Endothelial cell of umbilical vein (primary cell): Measurements from ENCODE around the gene ZDHHC20. TPM values are rescaled to one million over a fixed set of nuclear protein-coding genes. Genes with fewer than 3 reads are reported as not detected.
A peak's percentile ranks its signal among the peaks of the same experiment; 100 is the strongest.

Experiments
- BruUV-seq: library from RNA; stranded (reverse); fragments of 400-500 nt; replicated peaks from 2 replicates; lab custom pipeline; 2021; lab: Mats Ljungman, UMichigan
- CTCF ChIA-PET: fragments of 300-600, 350-600 bp; sonication (Branson Sonifier 250); formaldehyde crosslinking; loops from one replicate; lab custom pipeline; 2021; ENCODE audit warnings: antibody characterized with exemption, inconsistent platforms; lab: Charles Lee
- POLR2A ChIA-PET: fragments of 300-600, 350-600 bp; sonication (Branson Sonifier 250); formaldehyde crosslinking; loops from one replicate; lab custom pipeline; 2021; ENCODE audit warnings: antibody characterized with exemption, inconsistent platforms; lab: Charles Lee
- DNase-seq: peaks from one replicate; pipeline ENCODE4 v3.0.0-alpha.2; 2011; ENCODE audit warnings: low read depth, low spot score
- FAIRE-seq: peaks from 2 replicates; lab custom pipeline; 2011; peaks lifted over from hg19 to GRCh38; lab: Jason Lieb, UNC
- H2AFZ ChIP-seq: 2 replicates; pipeline ENCODE4 v1.6.0; 2012; ENCODE audit warnings: low read depth, low read length, control low read depth, inconsistent platforms
- H3K27ac ChIP-seq: 2 replicates; pipeline ENCODE4 v1.5.1; 2011; ENCODE audit warnings: low read depth, mild to moderate bottlenecking, control low read depth, low read length, moderate library complexity; ENCODE audit not compliant: insufficient read depth
- H3K27me3 ChIP-seq, 2 experiments: 2 replicates each; pipeline versions ENCODE4 v1.6.0 to v1.6.1; 2011; ENCODE audit warnings: low read length in 2 of 2, mixed read lengths in 1 of 2; ENCODE audit not compliant: control insufficient read depth in 2 of 2, insufficient read depth in 2 of 2
- H3K36me3 ChIP-seq, 2 experiments: 2 replicates in 1 of 2; 3 replicates in 1 of 2; pipeline ENCODE4 v1.5.1; 2011; ENCODE audit warnings: low read length in 2 of 2, mild to moderate bottlenecking in 1 of 2, moderate library complexity in 1 of 2; ENCODE audit not compliant: control insufficient read depth in 2 of 2, insufficient read depth in 2 of 2; ENCODE audit errors: extremely low read depth in 1 of 2
- H3K4me1 ChIP-seq: 3 replicates; pipeline ENCODE4 v1.5.1; 2011; ENCODE audit warnings: mild to moderate bottlenecking, low read length; ENCODE audit not compliant: control insufficient read depth, insufficient read depth; ENCODE audit errors: extremely low read depth
- H3K4me2 ChIP-seq: 2 replicates; pipeline ENCODE4 v1.6.1; 2011; ENCODE audit warnings: low read length, control low read depth, mixed read lengths; ENCODE audit not compliant: insufficient read depth
- H3K4me3 ChIP-seq, 3 experiments: fragments of 200-600 bp in 1 of 3; sonication (generic), shearing (Covaris generic) in 1 of 3; replicated peaks in 1 of 3; 2 replicates each; pipeline ENCODE4 v1.5.1; 2011 to 2016; ENCODE audit warnings: control low read depth in 3 of 3, low read length in 3 of 3, mild to moderate bottlenecking in 2 of 3, inconsistent platforms in 1 of 3, low read depth in 1 of 3, moderate library complexity in 1 of 3; ENCODE audit not compliant: insufficient read depth in 1 of 3
- H3K79me2 ChIP-seq: 2 replicates; pipeline ENCODE4 v1.6.0; 2012; ENCODE audit warnings: low read length, inconsistent platforms; ENCODE audit not compliant: control insufficient read depth, insufficient read depth
- H3K9ac ChIP-seq: replicated peaks from 2 replicates; pipeline ENCODE3; 2011; ENCODE audit warnings: low read length, control low read depth; ENCODE audit not compliant: insufficient read depth; ENCODE audit errors: extremely low read depth
- H3K9me1 ChIP-seq: replicated peaks from 3 replicates; pipeline ENCODE4 v1.6.0; 2011; ENCODE audit warnings: mild to moderate bottlenecking, low read length; ENCODE audit not compliant: control insufficient read depth, insufficient read depth; ENCODE audit errors: extremely low read depth
- H3K9me3 ChIP-seq: replicated peaks from 2 replicates; pipeline ENCODE4 v1.5.1; 2012; ENCODE audit warnings: low read length, inconsistent platforms; ENCODE audit not compliant: control insufficient read depth, insufficient read depth
- H4K20me1 ChIP-seq: replicated peaks from 2 replicates; pipeline ENCODE3; 2011; ENCODE audit warnings: mild to moderate bottlenecking, low read length; ENCODE audit not compliant: control insufficient read depth, insufficient read depth; ENCODE audit errors: extremely low read depth
- CTCF ChIP-seq, 2 donors: IDR thresholded peaks; 1 replicate in 1 of 2; 2 replicates in 1 of 2; pipeline ENCODE4 v1.5.1; 2011; ENCODE audit warnings: low read length in 2 of 2, mild to moderate bottlenecking in 2 of 2, moderate library complexity in 2 of 2, control low read depth in 1 of 2, inconsistent platforms in 1 of 2, low read depth in 1 of 2; ENCODE audit not compliant: insufficient read depth in 1 of 2; ENCODE audit errors: extremely low read depth in 1 of 2
- EZH2 ChIP-seq: IDR thresholded peaks from 2 replicates; pipeline ENCODE4 v1.6.1; 2012; ENCODE audit warnings: borderline replicate concordance, low read depth, mild to moderate bottlenecking, moderate library complexity, low read length, inconsistent platforms; ENCODE audit not compliant: severe bottlenecking
- FOS ChIP-seq: IDR thresholded peaks from 2 replicates; pipeline ENCODE4 v1.6.1; 2011; ENCODE audit warnings: mild to moderate bottlenecking, low read length, moderate library complexity, borderline replicate concordance; ENCODE audit not compliant: insufficient read depth
- GATA2 ChIP-seq: IDR thresholded peaks from 2 replicates; pipeline ENCODE4 v1.7.0; 2011; ENCODE audit warnings: low read depth, mild to moderate bottlenecking, moderate library complexity, mixed read lengths, low read length; ENCODE audit not compliant: insufficient read length, insufficient read depth
- JUN ChIP-seq: IDR thresholded peaks from 2 replicates; pipeline ENCODE4 v1.6.1; 2011; ENCODE audit warnings: borderline replicate concordance, low read depth; ENCODE audit not compliant: insufficient read length, insufficient read depth
- MAX ChIP-seq: IDR thresholded peaks from 2 replicates; pipeline ENCODE4 v1.6.1; 2011; ENCODE audit not compliant: insufficient read depth, insufficient read length
- MYC ChIP-seq: IDR thresholded peaks from one replicate; pipeline ENCODE4 v1.6.1; 2011; ENCODE audit warnings: mild to moderate bottlenecking, low read depth, low read length
- POLR2A ChIP-seq: IDR thresholded peaks from 2 replicates; pipeline ENCODE4 v1.6.1; 2012; ENCODE audit warnings: low read depth, mild to moderate bottlenecking, control low read depth, low read length
- POLR2AphosphoS5 ChIP-seq: IDR thresholded peaks from 2 replicates; pipeline ENCODE4 v1.6.1; 2012; ENCODE audit warnings: low read depth, mild to moderate bottlenecking, control low read depth, low read length, moderate library complexity; ENCODE audit not compliant: insufficient read depth
- dilution Hi-C: fragments of 300-500 bp; cut with MboI; formaldehyde crosslinking; loops from one replicate; pipeline ENCODE4 v1.15.0; 2019; ENCODE audit warnings: low sequenced_read_pairs; ENCODE audit not compliant: extremely low pct_ligation_motif_present
- intact Hi-C: fragments of 100-400 bp; cut with micrococcal nuclease; formaldehyde crosslinking; loops from one replicate; pipeline ENCODE4 v1.10.0; 2022
- polyA plus RNA-seq, 4 experiments: library from polyadenylated mRNA; depleted of rRNA in 3 of 4; stranded (reverse) in 3 of 4; unstranded in 1 of 4; fragments of >200 nt; gene quantifications; 2 replicates each; pipeline versions ENCODE4 v1.2.1 to v1.2.3, GENCODE V29; 2011 to 2012; ENCODE audit warnings: missing spikeins in 1 of 4
- total RNA-seq: library from RNA; stranded (reverse); gene quantifications from 2 replicates; pipeline ENCODE4 v1.2.3, GENCODE V29; 2021

The ZDHHC20 gene
- total and polyA plus RNA-seq, 2 donors (not counting 3 experiments of a cell fraction or from before 2014, with no cell fraction given): 22.1 to 59.4 TPM

GRCh38 chr13:21333186-21333585 is 125.9 kb downstream of the ZDHHC20 start:
- H3K4me2 ChIP-seq: no peak overlapping the region
- no peak overlapping the region for H3K4me3 ChIP-seq
- H3K9me3 ChIP-seq: no peaks in the 10 kb centered on the region
- no peak overlapping the region for H2AFZ ChIP-seq
- no peaks in the 10 kb centered on the region for H3K79me2 ChIP-seq
- H3K9ac ChIP-seq: no peak overlapping the region
- H3K4me1 ChIP-seq: no peaks in the 10 kb centered on the region
- no peaks in the 10 kb centered on the region for H4K20me1 ChIP-seq
- dilution Hi-C loops: no loop called here
- H3K36me3 ChIP-seq: no peaks in the 10 kb centered on the region
- DNase-seq (no peak), FAIRE-seq (no peak)
- CTCF ChIA-PET: interaction anchor here (1.8 kb wide), 1 partner anchor 10 kb away, joined by 4 read pairs; no protein-coding TSS in a partner anchor
- POLR2A ChIA-PET: no interaction called here
- no peak overlapping the region for H3K27ac ChIP-seq
- intact Hi-C loops: no loop called here
- H3K9me1 ChIP-seq: no peaks in the 10 kb centered on the region
- H3K27me3 ChIP-seq: no peaks in the 10 kb centered on the region
- TF ChIP-seq FOS (no peak), CTCF (IDR thresholded peaks at IDR 0.05; ENCODE audit: extremely low read depth in 1 of 2, insufficient read depth in 1 of 2, low read depth in 1 of 2, low read length in 2 of 2) (no peak)
- BruUV-seq: no TSS peak

- TF ChIP-seq FOS (no peak), POLR2AphosphoS5 (no peak), GATA2 (no peak), MAX (no peak), JUN (no peak), CTCF (IDR thresholded peaks at IDR 0.05; ENCODE audit: extremely low read depth in 1 of 2, insufficient read depth in 1 of 2, low read depth in 1 of 2, low read length in 2 of 2) (no peak), EZH2 (no peak), POLR2A (no peak), MYC (no peak)
- H3K9ac ChIP-seq: no peak overlapping the region
- H3K27me3 ChIP-seq: peaks cover 2% of the 10 kb centered on the region in 2 experiments
- H3K27ac ChIP-seq: no peak overlapping the region
- DNase-seq: no peak
- no peaks in the 10 kb centered on the region for H3K79me2 ChIP-seq
- POLR2A ChIA-PET: no interaction called here
- FAIRE-seq: peak; percentile 15
- CTCF ChIA-PET: interaction anchor here (1.3 kb wide), 1 partner anchor 32 kb away, joined by 3 read pairs; no protein-coding TSS in a partner anchor
- no peak overlapping the region for H2AFZ ChIP-seq
- intact Hi-C loops: no loop called here
- no peaks in the 10 kb centered on the region for H3K36me3 ChIP-seq
- peaks cover 7% of the 10 kb centered on the region for H3K4me1 ChIP-seq
- no TSS peak for BruUV-seq
- H4K20me1 ChIP-seq: no peaks in the 10 kb centered on the region
- H3K9me3 ChIP-seq: no peaks in the 10 kb centered on the region
- dilution Hi-C loops: no loop called here
- H3K9me1 ChIP-seq: no peaks in the 10 kb centered on the region
- no peak overlapping the region for H3K4me2 ChIP-seq
- no peak overlapping the region for H3K4me3 ChIP-seq
These were observed 128.8 kb downstream of the ZDHHC20 start for GRCh38 chr13:21330126-21330861.
